Stimulated activated CD4-positive, alpha-beta T cell treated with anti-CD3 and anti-CD28 coated beads, Interleukin-1b, Interleukin-23, amount 100 ng/mL, for 24 hours (primary cell): ENCODE measurements around the gene CHFR.
A peak's percentile ranks its signal among the peaks of the same experiment; 100 is the strongest.
"Not testable (repeated sequence)": the region's sequence is repeated elsewhere in the genome, so short reads cannot be mapped to it uniquely, and the experiment has no call there.

Experiments
- DNase-seq, 4 experiments: peaks; one replicate each; pipeline ENCODE4 v3.0.0-alpha.2; 2020; ENCODE audit warnings: low read depth in 4 of 4, low spot score in 1 of 4

Gene CHFR

DNA sequence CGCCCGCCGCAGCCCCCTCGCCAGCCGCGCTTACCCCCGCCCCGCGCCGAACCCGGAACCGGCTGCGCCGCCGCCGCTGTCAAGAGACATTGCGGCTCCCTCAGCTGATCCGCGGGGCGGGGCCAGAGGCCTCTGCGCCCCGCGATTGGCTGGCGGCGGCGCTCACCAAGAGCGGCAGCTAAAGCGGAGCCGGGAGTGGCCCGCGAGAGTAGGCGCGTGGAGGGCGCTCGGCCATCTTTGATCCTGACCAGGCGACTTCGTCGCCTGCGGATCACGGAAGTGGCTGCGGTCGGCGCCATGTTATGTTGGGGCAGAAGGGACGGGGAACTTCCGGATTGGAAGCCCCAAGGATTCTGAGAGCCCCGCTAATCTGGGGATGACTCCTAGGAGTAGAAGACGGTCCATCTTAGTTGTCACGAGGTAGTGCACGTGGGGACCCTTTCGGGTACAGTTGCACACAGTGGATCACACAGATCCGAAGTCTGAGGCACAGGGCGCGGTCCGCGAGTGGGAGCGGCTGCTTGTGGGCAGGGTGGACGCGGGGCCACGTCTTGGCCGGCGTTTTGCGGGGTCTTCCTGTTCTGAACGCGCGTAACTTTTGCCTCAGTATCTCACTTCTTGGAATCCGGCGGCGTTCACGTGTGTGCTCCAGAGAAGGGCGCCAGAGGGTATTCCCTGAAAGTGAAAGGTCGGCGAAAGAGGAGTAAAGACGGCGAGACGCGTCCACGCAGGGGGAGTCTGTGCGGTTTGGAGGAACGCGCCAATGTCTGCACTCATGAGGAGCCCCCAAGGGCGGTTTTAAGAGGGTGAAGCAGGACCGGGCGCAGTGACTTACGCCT, at the start of gene CHFR:
TSS of gene CHFR (minus strand) at position 93 of the 839 bp plus-strand sequence. CDS start 277 bp downstream, outside the sequence.
- peak; percentile 74 to 92 (median 86) for DNase-seq

DNA sequence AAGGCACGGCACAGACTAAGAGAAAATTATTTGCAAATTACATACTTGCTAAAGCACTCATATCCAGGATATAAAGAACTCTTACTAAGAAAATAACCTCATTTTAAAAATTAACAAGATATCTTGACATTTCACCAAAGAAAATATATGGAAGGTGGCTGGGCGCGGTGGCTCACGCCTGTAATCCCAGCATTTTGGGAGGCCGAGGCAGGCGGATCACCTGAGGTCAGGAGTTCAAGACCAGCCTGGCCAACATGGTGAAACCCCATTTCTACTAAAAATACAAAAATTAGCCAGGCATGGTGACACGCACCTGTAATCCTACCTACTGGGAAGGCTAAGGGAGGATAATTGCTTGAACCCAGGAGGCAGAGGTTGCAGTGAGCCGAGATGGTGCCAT, 49.5 kb upstream of the CHFR start:
- DNase-seq, result not testable (repeated sequence)

GRCh38 chr12:132936163-132936562, 48.8 kb upstream of the CHFR start:
- no peak for DNase-seq

GRCh38 chr12:132926415-132926833, 39.0 kb upstream of the CHFR start:
- DNase-seq, result no peak

DNA sequence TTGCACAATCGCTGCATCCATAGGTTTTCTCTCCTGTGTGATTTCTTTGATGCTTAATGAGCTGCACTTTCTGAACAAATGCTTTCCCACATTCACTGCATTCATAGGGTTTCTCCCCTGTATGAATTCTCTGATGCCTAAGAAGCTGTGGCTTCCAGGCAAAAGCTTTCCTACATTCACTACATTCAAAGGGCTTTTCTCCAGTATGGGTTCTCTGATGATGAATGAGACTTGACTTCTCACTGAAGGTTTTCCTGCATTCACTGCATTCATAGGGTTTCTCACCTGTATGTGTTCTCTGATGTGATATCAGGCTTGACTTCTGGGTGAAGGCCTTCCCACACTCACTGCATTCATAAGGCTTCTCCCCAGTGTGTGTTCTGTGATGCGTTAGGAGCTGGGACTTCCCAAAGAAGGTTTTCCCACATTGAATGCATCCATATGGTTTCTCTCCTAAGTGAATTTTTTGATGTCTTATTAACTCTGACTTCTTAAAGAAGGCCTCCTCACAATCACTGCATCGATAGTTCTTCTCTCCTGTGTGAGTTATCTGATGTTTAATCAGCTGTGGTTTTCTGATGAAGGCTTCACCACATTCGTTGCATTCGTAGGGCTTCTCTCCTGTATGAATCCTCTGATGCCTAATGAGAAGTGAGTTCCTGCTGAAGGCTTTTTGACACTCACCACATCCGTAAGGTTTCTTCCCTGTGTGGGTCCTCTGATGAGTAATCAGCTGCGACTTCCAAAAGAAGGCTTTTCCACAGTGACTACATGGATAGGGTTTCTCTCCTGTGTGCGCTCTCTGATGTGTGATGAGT, 38.4 kb upstream of the CHFR start:
- DNase-seq, result no peak

- no peak for DNase-seq
Observed at GRCh38 chr12:132924356-132924755, 37.0 kb upstream of the CHFR start.

GRCh38 chr12:132923356-132923909, 36.0 kb upstream of the CHFR start:
- DNase-seq, result no peak

GRCh38 chr12:132922676-132923075, 35.3 kb upstream of the CHFR start:
- no peak for DNase-seq

DNA sequence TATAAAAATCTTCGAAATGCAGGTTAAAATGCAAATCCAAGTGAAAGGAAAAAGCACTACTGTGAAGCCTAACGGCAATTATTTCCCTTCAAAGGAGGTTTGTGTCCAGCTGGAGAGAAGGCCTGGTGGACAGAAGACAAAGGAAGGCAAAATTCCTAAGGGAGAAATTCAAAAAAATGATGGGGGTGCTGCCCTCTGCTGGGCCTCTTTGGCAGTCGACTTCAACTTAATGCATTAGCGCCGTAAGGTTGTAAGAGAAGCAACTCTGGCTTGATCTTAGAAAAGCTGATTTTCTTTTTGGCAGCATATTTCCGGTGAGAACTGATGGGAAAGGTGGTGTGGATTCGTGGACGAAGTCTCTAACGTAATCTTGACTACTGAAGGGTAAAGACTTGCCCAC, 34.3 kb upstream of the CHFR start:
- DNase-seq, result no peak

GRCh38 chr12:132918680-132919079, 31.3 kb upstream of the CHFR start:
- DNase-seq, result no peak

DNA sequence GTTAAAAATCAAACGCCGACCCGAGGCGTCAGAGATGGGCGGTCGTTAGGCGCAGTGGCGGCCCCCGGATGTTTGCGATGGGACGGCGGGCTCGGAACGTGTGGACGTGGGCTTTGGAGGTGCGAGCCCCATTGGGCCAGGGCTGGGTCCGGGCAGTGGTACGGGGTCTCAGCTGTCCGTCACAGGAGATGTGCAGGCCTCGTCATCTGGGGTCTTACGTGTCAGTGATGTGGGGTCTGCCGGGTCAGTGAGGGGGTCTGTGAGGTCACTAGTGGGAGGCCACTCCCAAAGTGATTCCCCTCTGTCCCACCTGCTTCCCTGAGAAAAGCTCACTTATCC, 21.6 kb upstream of the CHFR start:
- DNase-seq, result no peak

- peak; percentile 89 to 94 (median 94) for DNase-seq
Observed at GRCh38 chr12:132908145-132909029, 21.0 kb upstream of the CHFR start.

GRCh38 chr12:132907789-132908144, 20.4 kb upstream of the CHFR start:
- DNase-seq, result not testable (repeated sequence)

DNA sequence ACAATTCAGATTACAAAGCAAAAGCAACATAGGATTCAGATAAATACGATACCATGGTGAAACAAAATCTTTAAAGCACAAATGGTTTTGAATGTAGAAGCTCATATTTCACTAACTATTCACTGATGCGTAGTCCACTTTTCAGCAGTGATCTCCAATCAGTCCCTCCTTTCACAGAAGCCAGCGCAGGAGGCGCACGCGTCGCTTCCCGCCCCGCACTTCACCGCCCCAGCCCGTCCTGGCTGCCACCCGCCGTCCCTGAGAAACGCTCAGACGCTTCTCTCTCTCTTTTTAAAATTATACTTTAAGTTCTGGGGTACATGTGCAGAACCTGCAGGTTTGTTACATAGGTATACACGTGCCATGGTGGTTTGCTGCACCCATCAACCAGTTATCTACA, 19.8 kb upstream of the CHFR start:
- DNase-seq, result no peak

- peak; percentile 82 to 89 (median 84) for DNase-seq
Observed at GRCh38 chr12:132904718-132905328, 17.4 kb upstream of the CHFR start.

DNA sequence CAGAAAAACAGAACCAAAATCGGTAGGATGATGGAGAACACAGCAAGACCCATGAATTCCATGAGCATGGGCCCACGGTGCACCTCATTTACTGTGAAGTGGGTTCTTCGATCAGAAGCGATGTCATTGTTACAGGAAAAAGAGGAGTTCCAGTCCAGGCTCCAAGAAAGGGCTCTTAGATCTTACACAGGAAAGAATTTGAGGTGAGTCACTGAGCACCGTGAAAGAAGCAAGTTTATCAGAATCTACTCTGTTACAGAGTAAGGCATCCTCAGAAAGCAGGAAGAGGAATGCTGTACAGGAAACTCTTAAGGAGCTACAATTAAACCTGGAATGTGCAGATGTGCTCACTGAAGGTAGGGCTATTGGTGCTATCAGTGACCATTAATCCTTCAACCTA, 11.6 kb upstream of the CHFR start:
- no peak for DNase-seq

- no peak for DNase-seq
Observed at GRCh38 chr12:132888852-132889251, 1.4 kb upstream of the CHFR start.

- no peak for DNase-seq
Observed at GRCh38 chr12:132886529-132887477, 602 bp downstream of the CHFR start.

GRCh38 chr12:132881818-132882217, 5.6 kb downstream of the CHFR start:
- DNase-seq, result no peak
